ENCODE measurements around the gene SH3BP5.

Gene SH3BP5

DNA sequence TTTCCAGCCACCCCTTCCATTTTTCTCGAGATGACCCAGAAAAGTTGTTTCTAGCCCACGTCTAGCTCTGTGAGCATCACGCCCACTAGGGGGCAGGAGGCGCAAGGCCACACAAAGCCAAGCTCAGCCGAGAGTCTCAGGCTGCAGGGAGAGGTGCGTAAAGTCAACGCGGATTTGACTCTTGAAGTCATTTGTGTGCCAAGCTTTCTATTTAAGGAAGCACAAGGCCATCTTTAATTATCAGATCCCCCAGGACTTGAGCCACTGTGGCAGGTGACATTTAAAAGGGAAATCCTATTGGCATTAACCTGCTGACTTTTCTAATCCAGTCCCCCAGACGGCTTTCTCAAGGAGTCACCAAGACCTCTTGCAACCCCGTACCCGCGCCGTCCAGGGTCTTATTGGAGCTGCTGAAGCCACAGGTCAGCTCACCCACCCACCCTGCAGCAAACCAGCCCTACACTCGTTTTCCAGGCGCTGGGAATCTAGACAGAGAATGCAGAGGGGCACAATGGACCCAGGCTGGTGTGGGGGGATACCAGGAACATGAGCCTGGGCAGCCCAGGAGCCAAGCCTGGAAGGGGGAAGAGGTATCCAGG, 64.3 kb downstream of the SH3BP5 start:
- H3K4me1 Mint-ChIP-seq, result peaks cover 72% of the 10 kb centered on the region
- H3K9me3 Mint-ChIP-seq, result no peaks in the 10 kb centered on the region
- peak overlapping the region; percentile 23 for H3K27ac Mint-ChIP-seq
- peak overlapping the region; percentile 44 for H3K4me3 Mint-ChIP-seq
- H3K36me3 Mint-ChIP-seq, result peaks cover 3% of the 10 kb centered on the region
- H3K27me3 Mint-ChIP-seq, result no peaks in the 10 kb centered on the region

DNA sequence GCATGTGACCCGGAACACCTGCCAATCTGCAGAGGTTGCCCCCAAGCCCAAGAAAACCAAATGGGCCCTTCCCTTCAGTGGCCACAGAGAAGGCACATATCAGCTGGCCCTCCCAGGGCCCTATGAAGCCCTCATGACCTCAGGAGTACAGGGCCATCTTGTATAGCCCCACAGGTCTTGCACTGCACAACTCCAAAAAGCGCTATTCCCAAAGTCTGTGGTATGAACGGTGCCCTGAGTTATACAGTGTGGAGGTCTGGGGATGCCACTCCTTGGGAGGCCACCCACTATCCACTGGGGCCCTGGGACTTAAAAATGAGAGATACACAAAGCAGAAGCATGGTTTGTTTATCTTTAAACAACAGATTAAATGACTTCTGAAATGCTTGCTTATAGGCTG, 64.9 kb downstream of the SH3BP5 start:
- H3K4me1 Mint-ChIP-seq, result peaks cover 66% of the 10 kb centered on the region
- H3K9me3 Mint-ChIP-seq, result no peaks in the 10 kb centered on the region
- H3K4me3 Mint-ChIP-seq, result no peak overlapping the region
- H3K27ac Mint-ChIP-seq, result no peak overlapping the region
- peaks cover 3% of the 10 kb centered on the region for H3K36me3 Mint-ChIP-seq
- no peaks in the 10 kb centered on the region for H3K27me3 Mint-ChIP-seq

DNA sequence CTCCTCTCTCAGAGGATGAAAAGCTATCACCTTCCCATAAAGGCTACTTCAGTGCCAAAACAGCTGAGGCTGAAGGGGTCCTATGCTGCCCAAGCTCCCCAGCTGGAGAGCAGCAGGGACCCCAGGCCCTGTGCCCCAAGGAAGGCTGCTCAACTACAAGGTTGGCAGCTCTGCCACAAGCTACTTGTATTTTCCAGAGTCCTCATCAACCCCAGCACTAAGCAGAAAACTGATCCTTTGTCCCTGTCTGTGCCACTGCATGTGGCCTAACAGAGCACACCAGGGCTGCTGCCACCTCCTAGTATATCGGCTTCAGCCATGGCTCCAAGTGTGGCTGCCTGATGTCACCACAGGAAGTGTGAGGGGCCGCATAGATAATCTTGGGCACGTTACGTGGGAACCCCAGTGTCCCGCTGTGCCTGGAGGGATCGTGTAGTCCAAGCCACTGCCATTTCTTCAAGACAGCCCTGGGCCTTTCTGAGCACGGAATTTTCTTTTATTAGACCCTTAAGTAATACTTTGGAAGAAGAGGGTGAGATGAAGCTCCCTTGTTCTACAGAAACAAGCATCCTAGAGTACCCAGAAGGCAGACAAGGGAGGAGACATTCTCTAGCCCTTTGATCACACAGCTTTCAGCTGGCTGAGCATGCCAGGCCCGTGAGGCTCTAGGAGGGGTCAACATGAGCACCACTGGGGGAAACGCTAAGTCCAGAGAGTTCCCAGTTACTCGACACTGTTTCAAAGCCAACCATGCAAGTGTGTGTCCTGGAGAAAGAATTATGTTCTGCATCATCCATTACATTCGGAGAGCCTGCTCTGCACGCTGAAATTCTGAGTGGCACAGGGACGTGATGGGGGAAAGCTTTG, 65.6 kb downstream of the SH3BP5 start:
- Mint-ChIP-seq H3K27ac (no peak overlapping the region), H3K9me3 (no peaks in the 10 kb centered on the region), H3K27me3 (no peaks in the 10 kb centered on the region), H3K4me1 (peaks cover 58% of the 10 kb centered on the region), H3K36me3 (peaks cover 3% of the 10 kb centered on the region), H3K4me3 (no peak overlapping the region)

DNA sequence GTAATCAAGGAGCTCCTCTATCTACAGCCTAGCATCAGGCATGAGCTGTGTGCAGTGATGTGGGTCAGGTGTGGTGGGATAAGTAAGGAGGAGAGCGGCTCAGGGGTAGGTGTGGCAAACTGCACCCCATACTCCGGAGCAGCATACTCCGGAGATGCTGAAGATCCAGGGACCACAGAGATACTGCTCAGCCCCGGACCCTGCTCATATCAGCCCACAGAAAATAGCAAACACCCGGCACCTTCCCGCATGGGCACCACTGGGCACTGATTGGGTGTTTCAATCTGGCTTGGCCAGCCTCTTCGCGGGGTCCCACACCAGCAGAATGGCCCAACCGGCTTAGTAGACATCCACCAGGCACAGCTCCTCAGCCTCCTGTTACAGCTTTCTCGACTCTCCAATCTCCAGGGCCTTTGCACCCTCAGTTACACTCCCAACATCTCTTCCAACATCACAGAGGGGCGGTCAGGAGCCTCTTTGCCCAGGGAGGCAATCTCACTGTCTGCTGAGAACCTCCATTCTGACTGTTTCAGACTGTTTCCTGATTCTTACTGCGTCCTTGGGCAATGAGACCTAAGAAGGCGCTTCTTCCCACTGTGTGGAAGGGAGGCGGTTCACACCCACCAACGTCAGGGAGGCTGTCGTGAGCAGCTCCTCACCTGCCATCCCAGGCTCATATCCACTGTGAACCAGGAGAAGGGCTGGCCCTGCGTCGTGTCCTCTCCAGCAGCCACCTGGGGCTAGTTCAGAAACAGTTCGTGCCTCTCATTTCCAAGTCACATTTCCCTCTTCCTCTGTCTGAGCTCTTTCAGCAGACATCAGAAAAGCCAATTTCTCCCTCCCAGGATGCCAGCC, 66.5 kb downstream of the SH3BP5 start:
- Mint-ChIP-seq H3K27me3 (no peaks in the 10 kb centered on the region), H3K36me3 (peaks cover 5% of the 10 kb centered on the region), H3K27ac (peak overlapping the region; percentile 77), H3K4me1 (peaks cover 54% of the 10 kb centered on the region), H3K9me3 (no peaks in the 10 kb centered on the region), H3K4me3 (no peak overlapping the region)

DNA sequence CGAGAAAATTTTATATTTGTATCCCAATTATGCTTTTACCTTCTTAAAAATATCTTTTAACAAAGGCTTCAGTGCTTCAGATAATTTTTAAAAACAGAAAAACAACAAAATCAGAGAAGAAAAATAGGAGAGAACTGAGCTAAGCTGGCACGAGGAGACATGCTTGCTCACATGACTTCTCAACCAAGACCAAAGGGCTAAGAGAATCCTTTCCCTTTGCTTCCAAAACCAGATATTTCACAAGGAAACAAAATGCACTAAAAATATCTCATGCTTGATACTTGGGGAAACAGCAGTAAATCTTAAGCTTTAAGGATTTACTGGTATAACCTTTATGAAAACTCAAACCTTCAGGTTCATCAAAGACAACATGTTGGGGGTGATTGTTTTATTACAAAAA, 67.9 kb downstream of the SH3BP5 start:
- peaks cover 7% of the 10 kb centered on the region for H3K36me3 Mint-ChIP-seq
- H3K9me3 Mint-ChIP-seq, result no peaks in the 10 kb centered on the region
- no peaks in the 10 kb centered on the region for H3K27me3 Mint-ChIP-seq
- no peak overlapping the region for H3K27ac Mint-ChIP-seq
- peaks cover 42% of the 10 kb centered on the region for H3K4me1 Mint-ChIP-seq
- H3K4me3 Mint-ChIP-seq, result no peak overlapping the region

DNA sequence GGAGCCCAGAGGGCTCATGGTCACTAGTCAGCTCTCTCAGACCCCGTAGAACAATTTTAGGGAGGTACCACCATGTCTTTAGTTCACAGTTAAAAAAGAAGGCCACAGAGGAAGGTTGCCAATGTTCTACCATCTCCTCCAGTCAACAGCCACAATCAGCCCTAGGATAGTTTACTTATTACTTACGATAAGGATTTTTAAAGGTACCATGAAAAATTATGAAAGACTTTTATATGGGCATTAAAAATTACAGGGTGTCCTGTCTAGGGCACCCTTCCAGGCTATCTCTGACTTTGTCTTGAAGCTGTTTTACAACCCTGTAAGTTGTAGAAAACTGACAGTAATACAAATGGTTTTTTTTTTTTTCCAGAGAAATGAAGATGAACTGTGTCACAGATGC, 68.5 kb downstream of the SH3BP5 start:
- Mint-ChIP-seq H3K4me3 (no peak overlapping the region), H3K9me3 (no peaks in the 10 kb centered on the region), H3K27me3 (no peaks in the 10 kb centered on the region), H3K27ac (peak overlapping the region; percentile 12), H3K4me1 (peaks cover 36% of the 10 kb centered on the region), H3K36me3 (peaks cover 5% of the 10 kb centered on the region)

DNA sequence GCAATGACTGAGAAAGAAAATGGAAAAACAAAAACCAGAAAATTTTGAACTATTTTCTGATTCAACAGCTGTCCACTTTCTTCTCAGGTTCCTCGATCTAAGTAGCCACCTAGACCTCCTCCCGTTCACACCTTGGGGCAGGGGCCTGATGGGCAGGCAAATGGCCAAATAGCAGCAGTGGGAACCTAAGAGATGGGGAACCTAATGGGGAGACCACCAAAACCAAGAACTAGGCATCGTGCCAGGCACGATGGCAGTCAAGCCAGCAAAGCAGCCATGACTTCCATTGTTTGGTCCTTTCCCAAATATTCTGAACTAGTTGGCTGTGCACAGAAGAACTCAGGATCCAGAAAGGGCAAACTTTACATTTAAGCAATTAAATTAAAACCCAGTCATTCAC, 69.3 kb downstream of the SH3BP5 start:
- H3K27ac Mint-ChIP-seq, result peak overlapping the region; percentile 30
- no peak overlapping the region for H3K4me3 Mint-ChIP-seq

DNA sequence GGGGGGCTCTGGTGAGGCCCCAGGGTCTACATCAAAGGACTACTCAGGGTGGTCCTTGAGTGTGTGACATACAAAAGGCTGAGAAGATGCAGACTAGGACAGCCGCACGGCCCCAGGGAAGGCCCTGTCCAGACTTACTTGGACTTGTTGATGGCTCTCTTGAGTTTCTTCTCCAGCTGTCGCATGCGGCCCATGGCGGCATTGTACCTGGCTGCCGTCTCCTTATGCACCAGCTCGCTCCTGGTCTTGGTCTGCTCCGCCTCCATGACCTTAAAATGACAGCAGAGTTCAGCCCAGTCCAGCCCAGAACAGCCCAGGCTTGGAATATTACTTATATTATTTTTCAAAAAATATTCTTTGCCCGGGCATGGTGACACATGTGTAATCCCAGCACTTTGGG, 70.4 kb downstream of the SH3BP5 start:
- H3K27me3 Mint-ChIP-seq, result no peaks in the 10 kb centered on the region
- no peak overlapping the region for H3K4me3 Mint-ChIP-seq
- H3K4me1 Mint-ChIP-seq, result peaks cover 24% of the 10 kb centered on the region
- peak overlapping the region; percentile 43 for H3K27ac Mint-ChIP-seq
- no peaks in the 10 kb centered on the region for H3K9me3 Mint-ChIP-seq
- H3K36me3 Mint-ChIP-seq, result peaks cover 8% of the 10 kb centered on the region

More for the DNA sequence above, 69.3 kb downstream of the SH3BP5 start:
- H3K9me3 Mint-ChIP-seq, result no peaks in the 10 kb centered on the region
- H3K36me3 Mint-ChIP-seq, result peaks cover 5% of the 10 kb centered on the region
- peaks cover 28% of the 10 kb centered on the region for H3K4me1 Mint-ChIP-seq
- no peaks in the 10 kb centered on the region for H3K27me3 Mint-ChIP-seq

DNA sequence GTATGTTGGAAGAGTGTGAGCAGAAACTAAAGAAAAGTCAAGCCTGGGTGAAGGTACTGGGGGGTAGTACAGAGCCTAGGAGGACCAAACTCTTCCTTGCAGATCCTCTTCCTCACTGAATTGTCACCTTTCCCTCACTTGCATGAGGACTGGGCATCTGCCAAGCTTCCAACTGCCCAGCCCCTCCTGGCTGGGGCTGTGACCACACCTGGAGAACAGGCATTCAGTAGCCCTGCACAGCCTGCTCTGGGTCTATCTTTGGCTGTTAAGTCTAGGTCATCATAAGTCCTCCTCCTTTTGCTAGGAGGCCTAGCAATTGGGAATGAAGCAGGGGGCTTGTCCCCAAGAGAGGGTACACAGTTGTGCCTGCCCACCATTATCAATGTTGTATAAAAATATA, 71.1 kb downstream of the SH3BP5 start:
- Mint-ChIP-seq H3K9me3 (no peaks in the 10 kb centered on the region), H3K4me1 (peaks cover 21% of the 10 kb centered on the region), H3K27me3 (no peaks in the 10 kb centered on the region), H3K27ac (peak overlapping the region; percentile 87), H3K36me3 (peaks cover 8% of the 10 kb centered on the region), H3K4me3 (no peak overlapping the region)

DNA sequence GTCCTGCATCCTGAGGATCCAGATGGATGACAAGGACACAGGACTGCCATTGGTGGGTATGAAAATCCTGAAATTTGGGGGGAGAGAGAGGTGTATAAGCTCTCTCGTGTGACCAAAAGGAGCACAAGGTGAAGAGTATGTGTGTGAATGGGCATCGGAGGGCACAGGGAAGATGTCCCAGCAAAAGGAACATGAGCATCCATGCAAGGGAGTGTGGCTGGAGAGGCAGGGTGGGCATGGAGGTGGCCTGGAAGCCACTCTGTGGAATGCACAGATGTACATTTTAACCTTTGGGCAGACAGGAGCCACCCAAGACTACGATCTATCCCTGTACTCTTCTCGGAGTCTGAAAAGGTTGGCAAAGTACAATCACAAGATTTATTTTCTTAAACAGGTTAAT, 71.9 kb downstream of the SH3BP5 start:
- H3K27me3 Mint-ChIP-seq, result no peaks in the 10 kb centered on the region
- H3K27ac Mint-ChIP-seq, result peak overlapping the region; percentile 87
- no peak overlapping the region for H3K4me3 Mint-ChIP-seq
- peaks cover 11% of the 10 kb centered on the region for H3K36me3 Mint-ChIP-seq
- H3K9me3 Mint-ChIP-seq, result no peaks in the 10 kb centered on the region
- peaks cover 14% of the 10 kb centered on the region for H3K4me1 Mint-ChIP-seq

DNA sequence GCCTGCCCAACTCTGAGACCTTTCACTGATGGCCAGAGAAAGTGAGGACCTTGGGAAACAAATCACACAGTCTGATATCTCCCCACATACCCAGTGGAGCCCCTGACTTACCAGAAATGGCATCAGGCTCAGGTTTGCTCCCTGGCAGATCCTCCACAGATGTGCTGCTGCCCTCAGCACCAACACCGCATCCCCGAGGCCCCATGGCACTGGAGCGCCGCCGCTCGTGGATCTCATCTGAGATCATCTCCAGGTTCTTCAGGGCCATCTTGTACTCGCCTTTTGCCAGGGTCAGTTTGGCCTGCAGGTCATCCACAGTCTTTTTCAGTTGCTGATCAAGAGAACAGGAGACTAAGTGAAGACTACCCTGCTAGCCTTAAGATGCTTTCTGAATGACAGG, 73.7 kb downstream of the SH3BP5 start:
- no peak overlapping the region for H3K4me3 Mint-ChIP-seq
- H3K4me1 Mint-ChIP-seq, result no peaks in the 10 kb centered on the region
- no peaks in the 10 kb centered on the region for H3K9me3 Mint-ChIP-seq
- peak overlapping the region; percentile 79 for H3K27ac Mint-ChIP-seq
- no peaks in the 10 kb centered on the region for H3K27me3 Mint-ChIP-seq
- H3K36me3 Mint-ChIP-seq, result peaks cover 11% of the 10 kb centered on the region

DNA sequence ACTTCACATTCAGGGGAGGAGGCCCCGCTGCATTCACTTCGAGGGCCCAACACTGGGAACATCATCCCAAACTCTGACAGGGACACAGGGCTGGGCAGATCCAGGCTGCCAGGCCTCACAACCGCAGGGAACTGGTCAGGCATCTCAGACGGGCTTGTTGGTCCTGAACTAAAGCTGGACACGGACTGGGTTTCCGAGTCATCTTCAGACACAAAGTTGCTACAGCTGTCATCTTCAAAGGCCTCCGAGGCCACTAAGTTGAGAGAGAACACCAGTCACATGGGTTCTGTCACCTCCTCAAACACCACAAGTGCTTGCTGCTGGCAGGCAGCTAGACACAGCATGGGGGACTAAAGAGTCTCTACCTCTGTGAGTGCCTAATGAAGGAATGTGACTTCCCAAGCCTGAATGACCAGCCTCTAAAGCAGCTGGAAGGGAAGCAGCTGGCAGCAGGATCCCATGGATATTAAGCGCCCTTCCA, 75.5 kb downstream of the SH3BP5 start:
- no peaks in the 10 kb centered on the region for H3K9me3 Mint-ChIP-seq
- no peak overlapping the region for H3K4me3 Mint-ChIP-seq
- H3K27ac Mint-ChIP-seq, result peak overlapping the region; percentile 62
- peaks cover 14% of the 10 kb centered on the region for H3K36me3 Mint-ChIP-seq
- H3K27me3 Mint-ChIP-seq, result no peaks in the 10 kb centered on the region
- H3K4me1 Mint-ChIP-seq, result peaks cover 4% of the 10 kb centered on the region

DNA sequence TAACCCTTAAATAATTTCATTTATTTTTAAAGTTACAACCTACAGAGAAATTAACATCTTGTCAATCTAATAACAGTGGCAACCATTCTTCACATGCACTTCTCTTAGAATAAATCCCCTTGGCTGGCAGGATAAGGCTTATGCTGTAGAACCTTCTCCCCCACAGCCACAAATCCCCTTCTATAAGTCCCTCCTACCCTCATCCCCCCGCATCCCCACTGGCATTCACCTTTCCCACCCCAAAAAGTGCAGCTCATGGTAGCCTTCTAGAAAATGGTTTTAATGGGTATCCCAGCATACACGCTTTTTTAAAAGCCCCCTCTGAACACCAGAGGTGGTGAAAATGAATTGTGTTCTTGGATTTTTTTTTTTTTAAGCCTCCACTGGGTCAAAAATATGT, 77.2 kb downstream of the SH3BP5 start:
- H3K4me1 Mint-ChIP-seq, result peaks cover 4% of the 10 kb centered on the region
- H3K36me3 Mint-ChIP-seq, result peaks cover 14% of the 10 kb centered on the region
- peak overlapping the region; percentile 64 for H3K27ac Mint-ChIP-seq
- H3K9me3 Mint-ChIP-seq, result no peaks in the 10 kb centered on the region
- H3K27me3 Mint-ChIP-seq, result no peaks in the 10 kb centered on the region
- H3K4me3 Mint-ChIP-seq, result no peak overlapping the region

DNA sequence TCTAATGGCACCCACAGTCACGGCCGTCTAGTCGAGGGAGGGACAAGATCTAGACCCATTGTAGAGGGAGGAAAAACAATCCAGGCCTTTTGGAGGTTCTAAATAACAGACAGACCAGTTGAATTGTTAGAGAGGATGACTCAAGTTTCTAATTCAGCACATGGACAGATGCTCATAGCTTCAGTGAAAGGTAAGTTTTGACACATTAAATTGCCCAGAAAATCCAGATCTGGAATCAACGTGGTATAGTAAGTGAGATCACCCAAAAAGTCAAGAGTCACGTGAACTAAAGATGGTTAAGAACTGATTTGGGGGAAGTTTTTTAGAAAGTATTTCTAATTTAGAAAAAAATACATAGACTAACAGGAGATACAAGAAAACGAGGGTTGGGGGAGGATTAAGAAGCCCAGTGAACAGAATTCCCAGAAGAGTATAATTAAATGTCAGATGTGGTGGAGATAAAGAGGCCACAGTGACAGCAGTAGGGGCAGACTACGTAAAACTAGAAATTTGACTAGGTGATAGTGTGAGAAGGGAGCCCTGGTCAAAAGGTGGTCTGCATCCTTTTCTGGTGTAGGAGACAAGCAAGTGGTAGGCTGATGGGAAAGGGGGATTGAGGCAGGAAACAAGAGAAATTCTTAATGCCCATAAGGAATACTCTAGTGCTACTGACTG, 79.2 kb downstream of the SH3BP5 start:
- H3K4me1 Mint-ChIP-seq, result peaks cover 4% of the 10 kb centered on the region

DNA sequence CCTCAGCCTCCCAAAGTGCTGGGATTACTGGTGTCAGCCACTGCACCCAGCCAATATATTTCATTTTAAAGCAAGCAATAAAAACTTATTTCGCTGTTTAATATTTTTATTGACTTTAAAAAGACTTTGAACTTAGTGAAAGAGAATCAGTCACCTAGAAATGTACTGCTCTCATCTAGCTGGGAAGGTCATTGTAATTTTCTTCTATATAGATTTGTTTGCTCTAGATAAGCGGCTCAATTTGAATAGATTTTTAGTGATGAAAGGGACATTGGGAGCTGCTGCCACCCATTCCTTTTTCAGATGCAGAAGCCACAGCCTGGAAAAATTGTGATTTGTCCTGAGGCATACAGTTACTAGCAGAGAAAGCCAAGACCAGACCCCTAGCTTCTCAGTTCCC, 86.2 kb downstream of the SH3BP5 start:
- Mint-ChIP-seq H3K4me1 (peaks cover 13% of the 10 kb centered on the region), H3K36me3 (peaks cover 16% of the 10 kb centered on the region), H3K27ac (no peak overlapping the region), H3K27me3 (no peaks in the 10 kb centered on the region), H3K9me3 (no peaks in the 10 kb centered on the region), H3K4me3 (no peak overlapping the region)

More for the DNA sequence above, 79.2 kb downstream of the SH3BP5 start:
- no peak overlapping the region for H3K4me3 Mint-ChIP-seq
- peaks cover 14% of the 10 kb centered on the region for H3K36me3 Mint-ChIP-seq
- peak overlapping the region; percentile 88 for H3K27ac Mint-ChIP-seq
- no peaks in the 10 kb centered on the region for H3K27me3 Mint-ChIP-seq
- no peaks in the 10 kb centered on the region for H3K9me3 Mint-ChIP-seq

Data from activated naive CD4-positive, alpha-beta T cell treated with anti-CD3 and anti-CD28 coated beads, Interleukin-2, amount 50 U/mL, for 24 hours (primary cell).